ENCODE measurements around the gene HBA2. TPM values are rescaled to one million over a fixed set of nuclear protein-coding genes. Genes with fewer than 3 reads are reported as not detected.

HBA2 gene
- total and polyA plus RNA-seq, 9 of the 15 experiments (the other 6 are each of a cell fraction or from before 2014, with no cell fraction given): 40.4 to 853 (median 286) TPM

DNA sequence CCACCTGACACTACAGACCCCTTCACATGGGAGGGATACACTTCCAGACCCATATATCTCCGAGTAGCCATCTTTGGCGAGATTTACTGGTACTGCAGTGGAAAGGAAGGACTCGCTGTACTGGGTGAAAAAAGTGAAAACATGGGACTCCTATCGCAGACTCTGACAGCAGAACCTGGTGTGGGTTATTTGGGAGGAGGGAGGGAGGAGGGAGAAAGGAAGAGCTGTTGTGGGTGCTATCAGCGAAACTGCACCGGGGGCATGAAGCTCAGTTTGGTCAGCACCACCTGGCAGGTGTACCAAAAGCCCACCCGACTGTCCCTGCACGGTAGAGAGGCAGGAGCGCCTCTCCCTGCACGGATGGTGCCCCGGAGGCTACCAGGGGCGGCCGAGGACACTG is 12.5 kb downstream of the HBA2 start:
- Histone ChIP-seq H3K4me3 (no peak overlapping the region), H3K9me1 (ENCODE audit: control insufficient read depth, insufficient read depth, low read length) (peaks cover 3% of the 10 kb centered on the region), H2AFZ (ENCODE audit: low read depth, low read length) (no peak overlapping the region), H3K9me3 (replicated peaks; ENCODE audit: control insufficient read depth, insufficient read depth, low read depth, low read length) (peaks cover 2% of the 10 kb centered on the region; the same call in 1 of the 2 replicates), H3K4me2 (ENCODE audit: insufficient read depth, low read length) (no peak overlapping the region), H3K27me3 (ENCODE audit: control insufficient read depth in 2 of 2, insufficient read depth in 2 of 2, low read length in 2 of 2) (no peaks in the 10 kb centered on the region), H3K9ac (ENCODE audit: insufficient read depth in 1 of 2, low read depth in 2 of 2, low read length in 2 of 2) (peak overlapping the region in 1 of 2 experiments; percentile 36; a peak in 1 of 4 replicates), H4K20me1 (replicated peaks; ENCODE audit: control insufficient read depth, insufficient read depth, low read length) (0 out of 2 replicates have a peak, but pooled peaks cover 6% of the 10 kb centered on the region), H3K36me3 (ENCODE audit: control insufficient read depth, insufficient read depth, low read length) (peaks cover 46% of the 10 kb centered on the region), H3K27ac (ENCODE audit: extremely low read depth, low read depth, low read length) (no peak overlapping the region), H3K4me1 (replicated peaks in 1 of 2; ENCODE audit: control insufficient read depth in 2 of 2, insufficient read depth in 2 of 2, low read length in 2 of 2) (peaks cover 9 to 46% of the 10 kb centered on the region in 2 experiments; a peak in 4 of 5 replicates), H3K79me2 (ENCODE audit: control insufficient read depth, insufficient read depth, low read length) (peaks cover 17% of the 10 kb centered on the region)
- DNase-seq (ENCODE audit: extremely low read depth in 1 of 4, low spot score in 3 of 4) (no peak), ATAC-seq (no peak), FAIRE-seq (no peak)
- no TSS peak for BruUV-seq (replicated peaks)
- WGBS (ENCODE audit: insufficient coverage, low coverage, missing lambda C conversion rate): 90% methylated on average over 13 of the region's 13 CpGs
- peak; percentile 44; the same call in 1 of the 2 replicates for TF ChIP-seq POLR2A (conservative IDR thresholded peaks at IDR 0.05)
- no peak for TF ChIP-seq MYC (IDR thresholded peaks at IDR 0.05; ENCODE audit: low read depth, low read length)
- no peak for TF ChIP-seq MYC (CRISPR knock-in tag; IDR thresholded peaks at IDR 0.05; ENCODE audit: borderline replicate concordance, low read depth)
- no peak for TF ChIP-seq CREB1 (IDR thresholded peaks at IDR 0.05)
- TF ChIP-seq CREB1 (CRISPR knock-in tag; IDR thresholded peaks at IDR 0.05): no peak
- TF ChIP-seq POLR2G (IDR thresholded peaks at IDR 0.05; ENCODE audit: low read depth, low read length): peak; percentile 50
- TF ChIP-seq, protein P1, sequence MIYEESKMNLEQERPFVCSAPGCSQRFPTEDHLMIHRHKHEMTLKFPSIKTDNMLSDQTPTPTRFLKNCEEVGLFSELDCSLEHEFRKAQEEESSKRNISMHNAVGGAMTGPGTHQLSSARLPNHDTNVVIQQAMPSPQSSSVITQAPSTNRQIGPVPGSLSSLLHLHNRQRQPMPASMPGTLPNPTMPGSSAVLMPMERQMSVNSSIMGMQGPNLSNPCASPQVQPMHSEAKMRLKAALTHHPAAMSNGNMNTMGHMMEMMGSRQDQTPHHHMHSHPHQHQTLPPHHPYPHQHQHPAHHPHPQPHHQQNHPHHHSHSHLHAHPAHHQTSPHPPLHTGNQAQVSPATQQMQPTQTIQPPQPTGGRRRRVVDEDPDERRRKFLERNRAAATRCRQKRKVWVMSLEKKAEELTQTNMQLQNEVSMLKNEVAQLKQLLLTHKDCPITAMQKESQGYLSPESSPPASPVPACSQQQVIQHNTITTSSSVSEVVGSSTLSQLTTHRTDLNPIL (CRISPR knock-in tag; IDR thresholded peaks at IDR 0.05): no peak
- TF ChIP-seq SREBF1 (IDR thresholded peaks at IDR 0.05; ENCODE audit: borderline replicate concordance, low read depth, low read length): no peak
- TF ChIP-seq ZNF263 (CRISPR knock-in tag; IDR thresholded peaks at IDR 0.05; ENCODE audit: borderline replicate concordance): peak; percentile 63; the same call in 1 of the 2 replicates
- no peak for TF ChIP-seq ETS1 (conservative IDR thresholded peaks at IDR 0.05; ENCODE audit: control insufficient read depth, low read depth, low read length)
- TF ChIP-seq ZKSCAN1 (IDR thresholded peaks at IDR 0.05; ENCODE audit: low read depth, low read length): no peak
- no peak for TF ChIP-seq FOXO4 (CRISPR knock-in tag; IDR thresholded peaks at IDR 0.05)
- no peak for TF ChIP-seq ZSCAN32 (CRISPR knock-in tag; IDR thresholded peaks at IDR 0.05)
- TF ChIP-seq ZNF384 (IDR thresholded peaks at IDR 0.05; ENCODE audit: low read depth, low read length): no peak
- ChIA-PET CTCF (ENCODE audit: low intra/inter-chr PET ratio) (no interaction called here), POLR2A (interaction anchor here (0.6 to 1.3 kb wide), 6 partner anchors 17 to 132 kb away, joined by 3 read pairs; partner anchors contain the start of gene POLR3K)
- intact Hi-C loops (cut with micrococcal nuclease): no loop called here
- in situ Hi-C loops (cut with MboI): no loop called here
